ENCODE results near the gene IFI27.
"Not testable (repeated sequence)": the region's sequence is repeated elsewhere in the genome, so short reads cannot be mapped to it uniquely, and the experiment has no call there.

Gene IFI27

GRCh38 chr14:94144765-94145164 lies 34.2 kb downstream of the IFI27 start:
- no peak overlapping the region for H3K4me3 ChIP-seq (replicated peaks in 1 of 2; ENCODE audit: low read depth in 2 of 2, low read length in 2 of 2)
- TF ChIP-seq CTCF (IDR thresholded peaks at IDR 0.05; ENCODE audit: low read depth, low read length) = no peak
- no peak for DNase-seq (ENCODE audit: low read depth in 2 of 2)

- DNase-seq (ENCODE audit: low read depth in 2 of 2) = no peak
- no peak overlapping the region for H3K4me3 ChIP-seq (replicated peaks in 1 of 2; ENCODE audit: low read depth in 2 of 2, low read length in 2 of 2)
- no peak for TF ChIP-seq CTCF (IDR thresholded peaks at IDR 0.05; ENCODE audit: low read depth, low read length)
Observed at GRCh38 chr14:94145902-94146527, 35.5 kb downstream of the IFI27 start.

GRCh38 chr14:94152676-94153075 lies 42.1 kb downstream of the IFI27 start:
- H3K4me3 ChIP-seq (replicated peaks in 1 of 2; ENCODE audit: low read depth in 2 of 2, low read length in 2 of 2) = no peak overlapping the region
- DNase-seq (ENCODE audit: low read depth in 2 of 2) = no peak
- no peak for TF ChIP-seq CTCF (IDR thresholded peaks at IDR 0.05; ENCODE audit: low read depth, low read length)

GRCh38 chr14:94153750-94154342 lies 43.3 kb downstream of the IFI27 start:
- DNase-seq (ENCODE audit: low read depth in 2 of 2) = no peak
- no peak for TF ChIP-seq CTCF (IDR thresholded peaks at IDR 0.05; ENCODE audit: low read depth, low read length)
- H3K4me3 ChIP-seq (replicated peaks in 1 of 2; ENCODE audit: low read depth in 2 of 2, low read length in 2 of 2) = no peak overlapping the region

- H3K4me3 ChIP-seq (replicated peaks in 1 of 2; ENCODE audit: low read depth in 2 of 2, low read length in 2 of 2); DNase-seq (ENCODE audit: low read depth in 2 of 2): not testable (repeated sequence)
Observed at GRCh38 chr14:94156143-94156542, 45.6 kb downstream of the IFI27 start.

- TF ChIP-seq CTCF (IDR thresholded peaks at IDR 0.05; ENCODE audit: low read depth, low read length) = no peak
- no peak for DNase-seq (ENCODE audit: low read depth in 2 of 2)
- no peak overlapping the region for H3K4me3 ChIP-seq (replicated peaks in 1 of 2; ENCODE audit: low read depth in 2 of 2, low read length in 2 of 2)
Observed at GRCh38 chr14:94157197-94157596, 46.7 kb downstream of the IFI27 start.

GRCh38 chr14:94158239-94158883 lies 47.8 kb downstream of the IFI27 start:
- DNase-seq (ENCODE audit: low read depth in 2 of 2) = no peak
- no peak for TF ChIP-seq CTCF (IDR thresholded peaks at IDR 0.05; ENCODE audit: low read depth, low read length)
- H3K4me3 ChIP-seq (replicated peaks in 1 of 2; ENCODE audit: low read depth in 2 of 2, low read length in 2 of 2) = no peak overlapping the region

Measured in cardiac fibroblast (primary cell).